ENCODE measurements around the gene NUP93.

The NUP93 gene

GRCh38 chr16:56823081-56823733 lies 93.3 kb downstream of the NUP93 start:
- H2AFZ ChIP-seq (ENCODE audit: low read length), result no peak overlapping the region
- DNase-seq, result no peak
- no peaks in the 10 kb centered on the region for H3K79me2 ChIP-seq (ENCODE audit: low read length)
- H3K9me3 ChIP-seq (replicated peaks; ENCODE audit: insufficient read depth, low read length), result no peaks in the 10 kb centered on the region
- no peaks in the 10 kb centered on the region for H3K4me1 ChIP-seq (ENCODE audit: low read length)
- H4K20me1 ChIP-seq (ENCODE audit: insufficient read depth, low read length), result no peaks in the 10 kb centered on the region
- H3K4me2 ChIP-seq (ENCODE audit: low read depth, low read length), result no peak overlapping the region
- H3K9me2 ChIP-seq (replicated peaks; ENCODE audit: insufficient read depth, low read length), result no peaks in the 10 kb centered on the region
- H3K27ac ChIP-seq (ENCODE audit: low read length), result no peak overlapping the region
- no peaks in the 10 kb centered on the region for H3F3A ChIP-seq (ENCODE audit: insufficient read depth, low read length)
- H3K4me3 ChIP-seq (ENCODE audit: low read length), result no peak overlapping the region
- no peaks in the 10 kb centered on the region for H3K27me3 ChIP-seq (replicated peaks; ENCODE audit: insufficient read depth, low read length)
- no peak overlapping the region for H3K9ac ChIP-seq (ENCODE audit: low read length)
- TF ChIP-seq CTCF (IDR thresholded peaks at IDR 0.05; ENCODE audit: low read length) (no peak), EZH2 (optimal IDR thresholded peaks at IDR 0.05; ENCODE audit: low read depth, low read length) (no peak), EZH2phosphoT487 (IDR thresholded peaks at IDR 0.05; ENCODE audit: low read length) (no peak)
- no peaks in the 10 kb centered on the region for H3K36me3 ChIP-seq (replicated peaks; ENCODE audit: insufficient read depth, low read length)

DNA sequence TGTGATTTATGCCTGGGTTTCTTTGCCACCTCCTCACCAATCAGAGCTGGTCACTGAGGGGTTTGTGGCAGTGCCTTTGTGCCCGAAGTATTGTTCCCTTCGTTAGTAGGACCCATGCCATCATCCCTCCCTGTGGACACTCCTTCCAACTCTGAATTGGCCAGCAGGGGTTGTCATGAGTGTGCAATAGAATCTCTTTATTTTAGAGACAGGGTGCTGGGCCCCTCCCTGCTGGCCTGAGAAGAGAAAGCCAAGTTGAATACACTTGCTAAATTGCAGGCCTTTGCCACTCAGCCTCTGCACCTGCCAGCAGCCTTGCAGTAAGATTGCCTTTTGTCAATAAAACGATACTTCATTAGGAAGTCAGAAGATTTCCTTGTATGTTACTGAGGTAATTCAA lies 94.4 kb downstream of the NUP93 start:
- DNase-seq, result peak; percentile 18
- H3K9ac ChIP-seq (ENCODE audit: low read length), result no peak overlapping the region
- H3K4me3 ChIP-seq (ENCODE audit: low read length), result no peak overlapping the region
- TF ChIP-seq CTCF (IDR thresholded peaks at IDR 0.05; ENCODE audit: low read length) (peak; percentile 12), EZH2 (optimal IDR thresholded peaks at IDR 0.05; ENCODE audit: low read depth, low read length) (no peak), EZH2phosphoT487 (IDR thresholded peaks at IDR 0.05; ENCODE audit: low read length) (no peak)
- H3K4me1 ChIP-seq (ENCODE audit: low read length), result no peaks in the 10 kb centered on the region
- no peaks in the 10 kb centered on the region for H3K27me3 ChIP-seq (replicated peaks; ENCODE audit: insufficient read depth, low read length)
- no peak overlapping the region for H3K27ac ChIP-seq (ENCODE audit: low read length)
- no peaks in the 10 kb centered on the region for H3K9me2 ChIP-seq (replicated peaks; ENCODE audit: insufficient read depth, low read length)
- no peak overlapping the region for H2AFZ ChIP-seq (ENCODE audit: low read length)
- H3K79me2 ChIP-seq (ENCODE audit: low read length), result no peaks in the 10 kb centered on the region
- no peaks in the 10 kb centered on the region for H3F3A ChIP-seq (ENCODE audit: insufficient read depth, low read length)
- H4K20me1 ChIP-seq (ENCODE audit: insufficient read depth, low read length), result no peaks in the 10 kb centered on the region
- no peaks in the 10 kb centered on the region for H3K9me3 ChIP-seq (replicated peaks; ENCODE audit: insufficient read depth, low read length)
- no peak overlapping the region for H3K4me2 ChIP-seq (ENCODE audit: low read depth, low read length)
- H3K36me3 ChIP-seq (replicated peaks; ENCODE audit: insufficient read depth, low read length), result no peaks in the 10 kb centered on the region

DNA sequence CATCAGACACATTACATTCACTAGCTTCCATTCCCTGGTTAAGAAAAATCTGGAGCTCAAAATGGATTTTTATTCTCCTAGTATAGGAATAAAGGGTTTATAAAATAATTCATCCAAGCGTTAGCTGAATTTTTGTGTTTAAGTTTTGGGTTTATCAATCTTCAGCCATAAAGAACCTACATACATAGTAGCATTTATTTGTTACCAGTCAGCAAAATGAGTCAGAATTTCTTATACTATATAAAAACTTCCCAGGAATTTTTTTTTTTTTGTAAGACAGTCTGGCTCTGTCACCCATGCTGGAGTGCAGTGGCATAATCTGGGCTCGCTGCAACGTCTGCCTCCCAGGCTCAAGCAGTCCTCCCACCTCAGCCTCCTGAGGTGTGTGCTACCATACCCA lies 94.9 kb downstream of the NUP93 start:
- Histone ChIP-seq H3F3A (ENCODE audit: insufficient read depth, low read length) (no peaks in the 10 kb centered on the region), H3K79me2 (ENCODE audit: low read length) (no peaks in the 10 kb centered on the region)

More for the DNA sequence above, 94.9 kb downstream of the NUP93 start:
- H2AFZ ChIP-seq (ENCODE audit: low read length), result no peak overlapping the region
- no peaks in the 10 kb centered on the region for H4K20me1 ChIP-seq (ENCODE audit: insufficient read depth, low read length)
- H3K4me1 ChIP-seq (ENCODE audit: low read length), result no peaks in the 10 kb centered on the region
- no peaks in the 10 kb centered on the region for H3K27me3 ChIP-seq (replicated peaks; ENCODE audit: insufficient read depth, low read length)
- no peak overlapping the region for H3K4me2 ChIP-seq (ENCODE audit: low read depth, low read length)
- no peaks in the 10 kb centered on the region for H3K9me2 ChIP-seq (replicated peaks; ENCODE audit: insufficient read depth, low read length)
- H3K27ac ChIP-seq (ENCODE audit: low read length), result no peak overlapping the region
- H3K9me3 ChIP-seq (replicated peaks; ENCODE audit: insufficient read depth, low read length), result no peaks in the 10 kb centered on the region
- DNase-seq, result no peak
- no peak overlapping the region for H3K9ac ChIP-seq (ENCODE audit: low read length)
- H3K4me3 ChIP-seq (ENCODE audit: low read length), result no peak overlapping the region
- no peaks in the 10 kb centered on the region for H3K36me3 ChIP-seq (replicated peaks; ENCODE audit: insufficient read depth, low read length)
- TF ChIP-seq CTCF (IDR thresholded peaks at IDR 0.05; ENCODE audit: low read length) (no peak), EZH2 (optimal IDR thresholded peaks at IDR 0.05; ENCODE audit: low read depth, low read length) (no peak), EZH2phosphoT487 (IDR thresholded peaks at IDR 0.05; ENCODE audit: low read length) (no peak)

All from MM.1S (cell line).